ENCODE results near the gene GLRA2. TPM values are rescaled to one million over a fixed set of nuclear protein-coding genes. Genes with fewer than 3 reads are reported as not detected.

GLRA2 gene
- total RNA-seq, 1 donor from 2014 or later: 1.0 TPM

DNA sequence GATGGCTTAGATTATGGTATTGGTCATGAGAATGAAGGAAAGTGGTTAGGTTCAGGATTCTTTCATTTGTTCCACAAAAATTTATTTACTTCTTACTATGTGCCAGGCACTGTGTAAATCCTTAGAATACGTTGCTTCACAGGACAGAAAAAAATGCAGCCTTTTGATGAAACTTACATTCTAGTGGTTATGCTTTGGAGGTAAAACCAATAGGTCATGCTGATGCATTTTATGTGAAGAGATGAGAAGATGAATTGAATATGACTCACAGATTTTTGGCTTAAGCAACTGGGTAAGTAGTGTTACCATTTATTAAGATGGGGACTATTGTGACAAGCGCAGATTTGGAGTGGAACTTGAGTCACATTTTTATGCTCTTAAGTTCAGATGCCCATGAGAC is 165.3 kb downstream of the GLRA2 start:
- Histone ChIP-seq H3K9me3 (ENCODE audit: control insufficient read depth in 3 of 3, low read length in 3 of 3) (no peaks in the 10 kb centered on the region), H3K4me1 (ENCODE audit: control insufficient read depth in 3 of 3, insufficient read depth in 3 of 3, low read length in 3 of 3) (no peaks in the 10 kb centered on the region), H3K27me3 (ENCODE audit: control insufficient read depth in 3 of 3, insufficient read depth in 3 of 3, low read length in 3 of 3) (no peaks in the 10 kb centered on the region), H3K27ac (ENCODE audit: low read depth, low read length) (no peak overlapping the region), H3K4me3 (ENCODE audit: low read length in 3 of 3) (no peak overlapping the region), H3K9ac (ENCODE audit: low read depth in 1 of 3, low read length in 3 of 3) (no peak overlapping the region), H3K36me3 (ENCODE audit: control insufficient read depth in 3 of 3, insufficient read depth in 3 of 3, low read length in 3 of 3) (no peaks in the 10 kb centered on the region)

DNA sequence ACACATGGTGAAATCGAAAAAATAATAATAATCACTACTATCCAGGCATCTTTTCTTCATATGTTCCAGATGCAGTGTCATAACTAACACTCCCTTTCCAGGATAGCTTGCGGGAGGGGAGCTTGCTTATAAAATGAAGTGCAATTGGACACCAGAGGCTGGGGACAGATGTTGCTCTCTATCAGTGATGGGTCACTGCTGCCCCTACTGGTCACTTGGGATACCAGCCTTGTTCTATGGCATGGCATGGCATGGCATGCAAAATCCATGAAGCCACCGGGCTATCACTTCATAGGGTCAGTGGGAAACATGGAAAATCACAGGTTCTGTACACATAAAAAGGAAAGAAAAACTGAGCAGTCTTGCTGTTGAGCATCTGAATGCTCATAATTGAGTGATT is 168.1 kb downstream of the GLRA2 start:
- H3K9me3 ChIP-seq (ENCODE audit: control insufficient read depth in 3 of 3, low read length in 3 of 3): no peaks in the 10 kb centered on the region

DNA sequence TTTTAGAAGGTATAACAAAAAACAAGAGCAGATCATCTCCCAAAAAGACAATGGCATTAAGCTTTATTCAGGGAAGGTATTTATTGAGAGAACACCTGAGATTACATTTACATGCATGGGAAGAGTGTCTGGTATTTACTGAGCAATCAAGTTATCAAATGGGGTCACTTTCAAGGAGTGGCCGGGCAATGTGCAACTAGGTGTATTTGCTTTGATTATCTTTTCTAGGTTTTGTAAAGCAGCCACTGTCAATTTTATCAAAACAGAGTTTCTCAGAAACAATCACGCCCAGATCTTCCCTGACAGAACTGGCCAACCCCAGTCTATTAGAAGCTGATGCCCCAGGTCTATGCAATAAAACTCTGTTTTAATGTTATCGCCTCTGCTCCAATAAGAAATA is 169.5 kb downstream of the GLRA2 start:
- H3K9ac ChIP-seq (ENCODE audit: low read depth in 1 of 3, low read length in 3 of 3): no peak overlapping the region
- H3K27me3 ChIP-seq (ENCODE audit: control insufficient read depth in 3 of 3, insufficient read depth in 3 of 3, low read length in 3 of 3): no peaks in the 10 kb centered on the region
- no peaks in the 10 kb centered on the region for H3K36me3 ChIP-seq (ENCODE audit: control insufficient read depth in 3 of 3, insufficient read depth in 3 of 3, low read length in 3 of 3)
- H3K9me3 ChIP-seq (ENCODE audit: control insufficient read depth in 3 of 3, low read length in 3 of 3): no peaks in the 10 kb centered on the region
- no peak overlapping the region for H3K27ac ChIP-seq (ENCODE audit: low read depth, low read length)
- H3K4me1 ChIP-seq (ENCODE audit: control insufficient read depth in 3 of 3, insufficient read depth in 3 of 3, low read length in 3 of 3): no peaks in the 10 kb centered on the region
- H3K4me3 ChIP-seq (ENCODE audit: low read length in 3 of 3): no peak overlapping the region

More for the DNA sequence above, 168.1 kb downstream of the GLRA2 start:
- Histone ChIP-seq H3K27me3 (ENCODE audit: control insufficient read depth in 3 of 3, insufficient read depth in 3 of 3, low read length in 3 of 3) (no peaks in the 10 kb centered on the region), H3K9ac (ENCODE audit: low read depth in 1 of 3, low read length in 3 of 3) (no peak overlapping the region), H3K36me3 (ENCODE audit: control insufficient read depth in 3 of 3, insufficient read depth in 3 of 3, low read length in 3 of 3) (no peaks in the 10 kb centered on the region), H3K27ac (ENCODE audit: low read depth, low read length) (no peak overlapping the region), H3K4me1 (ENCODE audit: control insufficient read depth in 3 of 3, insufficient read depth in 3 of 3, low read length in 3 of 3) (no peaks in the 10 kb centered on the region), H3K4me3 (ENCODE audit: low read length in 3 of 3) (no peak overlapping the region)

DNA sequence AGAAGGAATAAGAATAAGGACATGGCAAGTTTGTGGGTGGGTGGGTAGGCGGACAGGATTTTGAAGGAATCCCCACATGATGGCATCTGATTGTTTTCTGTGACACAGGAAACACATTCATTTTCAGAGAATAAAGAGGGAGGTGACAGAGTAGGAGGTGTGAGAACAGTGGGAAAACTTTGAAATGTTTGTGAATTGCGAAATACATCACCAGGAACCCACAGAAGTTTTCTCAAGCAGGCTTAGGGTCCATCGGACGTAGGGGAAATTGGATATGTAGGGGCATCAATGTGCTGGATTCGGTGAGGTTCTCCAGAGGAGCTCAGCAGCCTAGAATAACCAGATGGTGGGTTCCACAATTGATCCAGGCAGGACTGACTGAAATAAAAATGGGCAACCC is 171.6 kb downstream of the GLRA2 start:
- H3K9ac ChIP-seq (ENCODE audit: low read depth in 1 of 3, low read length in 3 of 3): no peak overlapping the region
- H3K4me3 ChIP-seq (ENCODE audit: low read length in 3 of 3): no peak overlapping the region
- H3K27me3 ChIP-seq (ENCODE audit: control insufficient read depth in 3 of 3, insufficient read depth in 3 of 3, low read length in 3 of 3): no peaks in the 10 kb centered on the region
- no peaks in the 10 kb centered on the region for H3K9me3 ChIP-seq (ENCODE audit: control insufficient read depth in 3 of 3, low read length in 3 of 3)
- H3K27ac ChIP-seq (ENCODE audit: low read depth, low read length): no peak overlapping the region
- H3K4me1 ChIP-seq (ENCODE audit: control insufficient read depth in 3 of 3, insufficient read depth in 3 of 3, low read length in 3 of 3): no peaks in the 10 kb centered on the region
- no peaks in the 10 kb centered on the region for H3K36me3 ChIP-seq (ENCODE audit: control insufficient read depth in 3 of 3, insufficient read depth in 3 of 3, low read length in 3 of 3)

DNA sequence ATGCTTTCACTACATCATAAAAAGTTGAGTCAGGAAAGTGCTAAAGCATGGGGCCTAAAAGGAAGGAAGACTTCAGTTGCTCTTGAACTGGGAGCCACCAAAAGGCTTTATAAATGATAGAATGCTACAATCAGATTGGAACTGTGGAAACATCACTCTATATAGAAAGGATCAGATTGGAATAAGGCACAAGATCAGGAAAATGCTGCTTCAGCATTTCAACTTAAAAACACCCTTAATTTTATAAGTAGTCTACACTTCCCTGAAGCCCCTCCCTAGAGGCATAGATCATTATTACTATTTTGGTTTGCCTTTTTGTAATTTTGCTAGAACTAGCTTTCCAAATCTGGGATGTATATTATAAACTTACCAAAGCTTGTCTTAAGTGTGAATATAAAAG is 172.8 kb downstream of the GLRA2 start:
- no peaks in the 10 kb centered on the region for H3K36me3 ChIP-seq (ENCODE audit: control insufficient read depth in 3 of 3, insufficient read depth in 3 of 3, low read length in 3 of 3)
- no peak overlapping the region for H3K27ac ChIP-seq (ENCODE audit: low read depth, low read length)
- H3K27me3 ChIP-seq (ENCODE audit: control insufficient read depth in 3 of 3, insufficient read depth in 3 of 3, low read length in 3 of 3): no peaks in the 10 kb centered on the region
- H3K4me3 ChIP-seq (ENCODE audit: low read length in 3 of 3): no peak overlapping the region
- no peaks in the 10 kb centered on the region for H3K9me3 ChIP-seq (ENCODE audit: control insufficient read depth in 3 of 3, low read length in 3 of 3)
- no peak overlapping the region for H3K9ac ChIP-seq (ENCODE audit: low read depth in 1 of 3, low read length in 3 of 3)
- H3K4me1 ChIP-seq (ENCODE audit: control insufficient read depth in 3 of 3, insufficient read depth in 3 of 3, low read length in 3 of 3): no peaks in the 10 kb centered on the region

DNA sequence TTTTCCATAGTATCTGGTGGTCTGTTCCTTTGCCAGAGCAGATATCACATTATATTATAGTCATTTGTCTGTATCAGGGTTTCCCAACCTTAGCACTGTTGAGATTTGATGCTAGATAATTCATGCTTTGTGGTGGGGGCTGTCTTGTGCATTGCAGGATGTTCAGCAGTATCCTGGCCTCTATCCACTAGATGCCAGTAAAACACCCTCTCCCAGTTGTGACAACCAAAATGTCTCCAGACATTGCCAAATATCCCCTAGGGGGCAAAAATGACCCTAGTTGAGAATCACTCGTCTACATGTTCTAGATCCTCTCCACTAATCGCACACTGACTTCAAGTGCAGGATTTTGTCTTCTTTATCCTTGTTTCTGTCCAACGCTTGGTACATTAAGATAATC is 182.8 kb downstream of the GLRA2 start:
- no peaks in the 10 kb centered on the region for H3K36me3 ChIP-seq (ENCODE audit: control insufficient read depth in 3 of 3, insufficient read depth in 3 of 3, low read length in 3 of 3)
- H3K4me3 ChIP-seq (ENCODE audit: low read length in 3 of 3): no peak overlapping the region
- H3K4me1 ChIP-seq (ENCODE audit: control insufficient read depth in 3 of 3, insufficient read depth in 3 of 3, low read length in 3 of 3): no peaks in the 10 kb centered on the region
- no peak overlapping the region for H3K9ac ChIP-seq (ENCODE audit: low read depth in 1 of 3, low read length in 3 of 3)
- no peak overlapping the region for H3K27ac ChIP-seq (ENCODE audit: low read depth, low read length)
- no peaks in the 10 kb centered on the region for H3K9me3 ChIP-seq (ENCODE audit: control insufficient read depth in 3 of 3, low read length in 3 of 3)
- H3K27me3 ChIP-seq (ENCODE audit: control insufficient read depth in 3 of 3, insufficient read depth in 3 of 3, low read length in 3 of 3): no peaks in the 10 kb centered on the region

DNA sequence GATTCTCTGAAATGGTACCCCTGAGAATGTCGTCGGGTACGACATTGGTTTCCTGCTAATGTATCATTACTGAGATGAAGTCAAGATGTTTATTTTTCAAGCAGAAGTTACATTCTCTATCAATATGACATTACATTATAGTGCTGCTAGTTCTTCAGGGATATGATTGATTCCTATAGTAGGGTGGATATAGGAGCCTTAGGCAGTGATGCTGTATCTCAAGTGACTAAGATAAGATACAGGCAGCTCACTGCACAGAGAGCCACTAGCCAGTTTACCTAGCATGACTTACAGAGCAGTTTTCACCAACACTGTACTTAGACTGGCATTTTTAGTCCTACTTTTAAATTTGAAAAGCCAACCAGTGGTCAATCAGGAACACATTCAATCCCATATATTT is 188.6 kb downstream of the GLRA2 start:
- Histone ChIP-seq H3K27ac (ENCODE audit: low read depth, low read length) (no peak overlapping the region), H3K9ac (ENCODE audit: low read depth in 1 of 3, low read length in 3 of 3) (no peak overlapping the region), H3K4me1 (ENCODE audit: control insufficient read depth in 3 of 3, insufficient read depth in 3 of 3, low read length in 3 of 3) (no peaks in the 10 kb centered on the region), H3K27me3 (ENCODE audit: control insufficient read depth in 3 of 3, insufficient read depth in 3 of 3, low read length in 3 of 3) (no peaks in the 10 kb centered on the region), H3K4me3 (ENCODE audit: low read length in 3 of 3) (no peak overlapping the region), H3K9me3 (ENCODE audit: control insufficient read depth in 3 of 3, low read length in 3 of 3) (peaks cover 0 to 2% (median 0%) of the 10 kb centered on the region in 3 donors), H3K36me3 (ENCODE audit: control insufficient read depth in 3 of 3, insufficient read depth in 3 of 3, low read length in 3 of 3) (no peaks in the 10 kb centered on the region)

DNA sequence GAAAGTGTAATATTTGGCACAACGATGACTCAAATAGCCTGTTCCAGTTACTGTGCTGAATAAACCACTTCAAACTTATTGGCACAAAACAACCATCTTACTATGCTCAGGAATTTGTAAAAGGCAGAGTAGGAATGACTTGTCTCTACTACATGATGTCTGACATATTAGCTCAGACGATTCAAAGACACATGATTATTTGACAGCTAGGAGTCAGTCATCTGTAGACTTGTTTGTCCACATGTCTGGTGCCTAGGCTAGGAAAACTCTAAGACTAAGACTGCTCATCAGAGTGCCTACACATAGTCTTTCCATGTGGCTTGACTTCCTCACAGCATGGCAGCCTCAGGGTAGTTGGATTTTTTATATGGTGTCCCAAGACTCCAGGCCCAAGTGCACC is 189.1 kb downstream of the GLRA2 start:
- Histone ChIP-seq H3K27ac (ENCODE audit: low read depth, low read length) (no peak overlapping the region), H3K9ac (ENCODE audit: low read depth in 1 of 3, low read length in 3 of 3) (no peak overlapping the region), H3K9me3 (ENCODE audit: control insufficient read depth in 3 of 3, low read length in 3 of 3) (peaks cover 0 to 2% (median 0%) of the 10 kb centered on the region in 3 donors), H3K4me3 (ENCODE audit: low read length in 3 of 3) (no peak overlapping the region), H3K27me3 (ENCODE audit: control insufficient read depth in 3 of 3, insufficient read depth in 3 of 3, low read length in 3 of 3) (no peaks in the 10 kb centered on the region), H3K4me1 (ENCODE audit: control insufficient read depth in 3 of 3, insufficient read depth in 3 of 3, low read length in 3 of 3) (no peaks in the 10 kb centered on the region), H3K36me3 (ENCODE audit: control insufficient read depth in 3 of 3, insufficient read depth in 3 of 3, low read length in 3 of 3) (no peaks in the 10 kb centered on the region)

DNA sequence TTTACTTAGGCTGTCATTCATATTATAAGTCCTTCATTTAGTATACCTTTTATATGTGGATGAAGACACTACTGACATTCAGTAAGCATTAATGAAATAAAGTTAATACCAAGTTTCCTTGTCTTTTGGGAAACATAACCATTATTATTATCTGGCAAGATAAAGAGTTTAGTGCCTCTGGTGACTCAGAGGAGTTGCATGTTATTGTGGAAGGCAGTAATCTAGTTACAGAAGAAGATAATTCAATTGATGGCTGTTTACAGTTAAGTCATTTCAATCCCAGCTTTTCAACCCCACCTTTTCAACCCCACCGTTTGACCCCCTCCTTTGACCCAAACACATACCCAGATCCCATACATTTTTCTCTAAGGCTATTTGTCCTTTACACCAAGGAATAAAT is 199.7 kb downstream of the GLRA2 start:
- Histone ChIP-seq H3K4me1 (ENCODE audit: control insufficient read depth in 3 of 3, insufficient read depth in 3 of 3, low read length in 3 of 3) (no peaks in the 10 kb centered on the region), H3K9ac (ENCODE audit: low read depth in 1 of 3, low read length in 3 of 3) (no peak overlapping the region), H3K4me3 (ENCODE audit: low read length in 3 of 3) (no peak overlapping the region), H3K27me3 (ENCODE audit: control insufficient read depth in 3 of 3, insufficient read depth in 3 of 3, low read length in 3 of 3) (no peaks in the 10 kb centered on the region), H3K27ac (ENCODE audit: low read depth, low read length) (no peak overlapping the region), H3K36me3 (ENCODE audit: control insufficient read depth in 3 of 3, insufficient read depth in 3 of 3, low read length in 3 of 3) (no peaks in the 10 kb centered on the region), H3K9me3 (ENCODE audit: control insufficient read depth in 3 of 3, low read length in 3 of 3) (no peaks in the 10 kb centered on the region)

DNA sequence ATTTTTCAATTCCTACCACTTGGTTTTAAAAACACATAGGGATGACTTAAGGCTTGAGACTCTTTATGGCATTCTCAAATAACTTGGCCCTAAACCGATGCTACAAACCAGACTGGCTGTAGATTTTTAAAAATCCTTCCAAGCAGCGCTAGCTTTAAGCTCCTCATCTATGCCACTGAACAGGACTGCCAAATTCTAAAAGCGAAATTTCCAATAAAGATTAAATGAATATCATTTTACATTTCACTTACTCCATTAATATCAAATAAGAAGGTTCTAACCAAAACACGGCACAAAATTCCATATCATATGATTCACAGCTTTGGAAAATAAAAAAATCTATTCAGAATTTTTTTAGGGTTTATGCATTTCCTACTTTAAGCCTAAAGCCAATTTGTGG is 209.3 kb downstream of the GLRA2 start:
- H3K4me1 ChIP-seq (ENCODE audit: control insufficient read depth in 3 of 3, insufficient read depth in 3 of 3, low read length in 3 of 3): no peaks in the 10 kb centered on the region
- H3K9ac ChIP-seq (ENCODE audit: low read depth in 1 of 3, low read length in 3 of 3): no peak overlapping the region
- H3K36me3 ChIP-seq (ENCODE audit: control insufficient read depth in 3 of 3, insufficient read depth in 3 of 3, low read length in 3 of 3): no peaks in the 10 kb centered on the region
- H3K9me3 ChIP-seq (ENCODE audit: control insufficient read depth in 3 of 3, low read length in 3 of 3): no peaks in the 10 kb centered on the region
- no peaks in the 10 kb centered on the region for H3K27me3 ChIP-seq (ENCODE audit: control insufficient read depth in 3 of 3, insufficient read depth in 3 of 3, low read length in 3 of 3)
- no peak overlapping the region for H3K4me3 ChIP-seq (ENCODE audit: low read length in 3 of 3)
- no peak overlapping the region for H3K27ac ChIP-seq (ENCODE audit: low read depth, low read length)

DNA sequence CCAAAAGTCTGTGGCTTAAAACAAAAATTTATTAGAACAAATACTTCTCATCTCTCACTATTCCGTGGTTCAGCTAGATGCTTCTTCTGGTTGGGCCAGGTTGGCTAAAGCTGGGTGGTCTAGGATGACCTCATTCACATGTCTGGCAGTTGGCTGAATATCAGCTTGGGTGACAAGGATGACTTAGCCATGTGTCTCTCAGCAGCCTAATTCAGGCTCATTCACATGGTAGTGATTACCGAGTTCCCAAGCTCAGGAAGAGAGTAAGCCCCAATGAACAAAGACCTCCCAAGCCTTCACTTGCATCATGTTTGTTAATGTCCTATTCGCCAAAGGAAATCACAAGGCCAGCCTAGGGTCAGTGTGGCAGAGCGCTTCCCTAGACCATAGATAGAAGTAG is 224.1 kb downstream of the GLRA2 start:
- H3K4me1 ChIP-seq (ENCODE audit: control insufficient read depth in 3 of 3, insufficient read depth in 3 of 3, low read length in 3 of 3): no peaks in the 10 kb centered on the region
- peaks cover 0 to 1% (median 0%) of the 10 kb centered on the region in 3 donors for H3K9me3 ChIP-seq (ENCODE audit: control insufficient read depth in 3 of 3, low read length in 3 of 3)
- H3K4me3 ChIP-seq (ENCODE audit: low read length in 3 of 3): no peak overlapping the region
- H3K27me3 ChIP-seq (ENCODE audit: control insufficient read depth in 3 of 3, insufficient read depth in 3 of 3, low read length in 3 of 3): no peaks in the 10 kb centered on the region
- H3K27ac ChIP-seq (ENCODE audit: low read depth, low read length): no peak overlapping the region
- H3K36me3 ChIP-seq (ENCODE audit: control insufficient read depth in 3 of 3, insufficient read depth in 3 of 3, low read length in 3 of 3): no peaks in the 10 kb centered on the region
- H3K9ac ChIP-seq (ENCODE audit: low read depth in 1 of 3, low read length in 3 of 3): no peak overlapping the region

Measured in skeletal muscle tissue (tissue), 4 donors.